Lung (tissue), 12 donors: ENCODE results near the gene PSMA2. TPM values are rescaled to one million over a fixed set of nuclear protein-coding genes. Genes with fewer than 3 reads are reported as not detected.

Source experiments
- ATAC-seq: fragments of 200-7000 bp; cut with Tn5 transposase; one replicate; pipeline ENCODE4 v1.9.1; 2020; ENCODE audit warnings: moderate number of reproducible peaks; ENCODE audit not compliant: insufficient read depth, low FRiP score
- DNase-seq, 3 donors: peaks; one replicate each; pipeline ENCODE4 v3.0.0-alpha.2; 2013 to 2017
- H3K27ac ChIP-seq, 2 donors: one replicate each; pipeline ENCODE4 v1.5.1; 2013; ENCODE audit warnings: mild to moderate bottlenecking in 2 of 2, moderate library complexity in 2 of 2, control low read depth in 1 of 2, inconsistent platforms in 1 of 2, low read depth in 1 of 2, low read length in 1 of 2
- H3K27me3 ChIP-seq, 3 donors: one replicate each; pipeline ENCODE4 v1.5.1; 2013; ENCODE audit warnings: low read length in 2 of 3; ENCODE audit not compliant: control insufficient read depth in 3 of 3, insufficient read depth in 3 of 3
- H3K36me3 ChIP-seq, 4 donors: one replicate each; pipeline ENCODE4 v1.5.1; 2013; ENCODE audit warnings: low read length in 4 of 4, mild to moderate bottlenecking in 1 of 4, moderate library complexity in 1 of 4; ENCODE audit not compliant: control insufficient read depth in 4 of 4, insufficient read depth in 4 of 4
- H3K4me1 ChIP-seq, 5 donors: one replicate each; pipeline ENCODE4 v1.5.1; 2013; ENCODE audit warnings: low read length in 5 of 5, mild to moderate bottlenecking in 2 of 5, moderate library complexity in 1 of 5; ENCODE audit not compliant: control insufficient read depth in 5 of 5, insufficient read depth in 5 of 5
- H3K4me3 ChIP-seq: one replicate; pipeline ENCODE4 v1.5.1; 2013; ENCODE audit warnings: mild to moderate bottlenecking, control low read depth, moderate library complexity
- H3K9ac ChIP-seq, 2 donors: one replicate each; pipeline ENCODE4 v1.5.1; 2013; ENCODE audit warnings: low read length in 2 of 2, control low read depth in 1 of 2; ENCODE audit not compliant: insufficient read depth in 1 of 2
- H3K9me3 ChIP-seq, 4 donors: one replicate each; pipeline ENCODE4 v1.5.1; 2013; ENCODE audit warnings: low read length in 3 of 4, mild to moderate bottlenecking in 1 of 4, moderate library complexity in 1 of 4; ENCODE audit not compliant: control insufficient read depth in 4 of 4, insufficient read depth in 3 of 4
- CTCF ChIP-seq: IDR thresholded peaks from 2 replicates; pipeline ENCODE4 v1.5.1; 2012; ENCODE audit warnings: mild to moderate bottlenecking; ENCODE audit errors: control extremely low read depth, extremely low read depth
- WGBS, 2 donors: extraction: QIAGEN DNeasy Blood & Tissue Kit; methylation state at CpG; one replicate each; pipeline ENCODE4 v1.1.7; 2013; 5-methylcytosine and 5-hydroxymethylcytosine counted together
- polyA plus RNA-seq, 2 donors: library from polyadenylated mRNA; stranded (reverse); fragments of 200-250 nt; gene quantifications; one replicate each; pipeline ENCODE4 v1.2.1, GENCODE V29; 2013
- total RNA-seq, 2 donors: library from RNA; depleted of rRNA in 1 of 2; stranded (reverse); fragments of >200 nt in 1 of 2; gene quantifications; one replicate each; pipeline ENCODE4 v1.2.1, GENCODE V29; 2014 to 2021
- donor health status: control.
- donor health status: control.
- donor health status: Bipolar disorder and iron deficiency.
- donor health status: healthy.
- donor health status: DM: yes; HTN: yes; CAD: no.

PSMA2 gene
- total and polyA plus RNA-seq, 4 donors: 41.0 to 125 (median 97.8) TPM

GRCh38 chr7:42907316-42907715, 24.7 kb downstream of the PSMA2 start:
- peaks cover 0 to 5% (median 0%) of the 10 kb centered on the region in 4 donors for H3K36me3 ChIP-seq
- H3K4me1 ChIP-seq: peaks cover 0 to 14% (median 8%) of the 10 kb centered on the region in 5 donors
- H3K9ac ChIP-seq: no peak overlapping the region
- no peak for DNase-seq
- H3K27ac ChIP-seq: no peak overlapping the region
- no peak for TF ChIP-seq CTCF
- ATAC-seq: no peak
- no peaks in the 10 kb centered on the region for H3K9me3 ChIP-seq
- no peaks in the 10 kb centered on the region for H3K27me3 ChIP-seq
- H3K4me3 ChIP-seq: no peak overlapping the region

DNA sequence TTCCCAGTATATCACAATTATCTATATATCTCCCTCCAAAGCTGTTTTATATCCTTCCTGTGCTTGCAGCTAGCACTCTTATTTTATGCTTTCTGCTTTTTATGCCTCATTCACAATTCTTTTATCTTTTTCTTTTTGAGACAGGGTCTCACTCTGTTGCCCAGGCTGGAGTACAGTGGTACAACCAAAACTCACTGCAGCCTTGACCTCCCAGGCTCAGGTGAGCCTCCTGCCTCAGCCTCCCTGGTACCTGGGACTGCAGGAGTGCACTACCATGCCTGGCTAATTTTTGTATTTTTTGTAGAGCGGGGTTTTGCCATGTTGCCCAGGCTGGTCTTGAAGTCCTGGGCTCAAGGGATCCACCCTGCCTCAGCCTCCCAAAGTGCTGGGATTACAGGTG, 25.8 kb downstream of the PSMA2 start:
- no peak for DNase-seq
- no peaks in the 10 kb centered on the region for H3K27me3 ChIP-seq
- no peak for ATAC-seq
- peaks cover 0 to 5% (median 0%) of the 10 kb centered on the region in 4 donors for H3K36me3 ChIP-seq
- no peak overlapping the region for H3K9ac ChIP-seq
- H3K4me3 ChIP-seq: no peak overlapping the region
- H3K27ac ChIP-seq: no peak overlapping the region
- H3K4me1 ChIP-seq: peaks cover 0 to 11% (median 5%) of the 10 kb centered on the region in 5 donors
- TF ChIP-seq CTCF: no peak
- no peaks in the 10 kb centered on the region for H3K9me3 ChIP-seq
- WGBS, 2 donors: 100% methylated on average over 1 of the region's 1 CpG

GRCh38 chr7:42902331-42902730, 29.6 kb downstream of the PSMA2 start:
- H3K27me3 ChIP-seq: no peaks in the 10 kb centered on the region
- no peak for TF ChIP-seq CTCF

GRCh38 chr7:42900842-42901241, 31.1 kb downstream of the PSMA2 start:
- no peak for TF ChIP-seq CTCF
- H3K27me3 ChIP-seq: no peaks in the 10 kb centered on the region
- H3K4me3 ChIP-seq: no peak overlapping the region
- no peaks in the 10 kb centered on the region for H3K36me3 ChIP-seq
- ATAC-seq: no peak
- H3K27ac ChIP-seq: no peak overlapping the region
- DNase-seq: no peak
- no peaks in the 10 kb centered on the region for H3K4me1 ChIP-seq
- no peak overlapping the region for H3K9ac ChIP-seq
- H3K9me3 ChIP-seq: no peaks in the 10 kb centered on the region

More at GRCh38 chr7:42902331-42902730, 29.6 kb downstream of the PSMA2 start:
- no peak overlapping the region for H3K9ac ChIP-seq
- H3K27ac ChIP-seq: no peak overlapping the region
- no peaks in the 10 kb centered on the region for H3K4me1 ChIP-seq
- H3K9me3 ChIP-seq: no peaks in the 10 kb centered on the region
- no peaks in the 10 kb centered on the region for H3K36me3 ChIP-seq
- no peak overlapping the region for H3K4me3 ChIP-seq
- DNase-seq (no peak), ATAC-seq (no peak)
- 37 to 60% methylated on average over 3 of the region's 3 CpGs for WGBS, 2 donors
